ENCODE measurements around the gene NMRAL1. TPM values are rescaled to one million over a fixed set of nuclear protein-coding genes. Genes with fewer than 3 reads are reported as not detected.

Gene NMRAL1
- total RNA-seq, 1 donor from 2014 or later: 28.5 TPM

DNA sequence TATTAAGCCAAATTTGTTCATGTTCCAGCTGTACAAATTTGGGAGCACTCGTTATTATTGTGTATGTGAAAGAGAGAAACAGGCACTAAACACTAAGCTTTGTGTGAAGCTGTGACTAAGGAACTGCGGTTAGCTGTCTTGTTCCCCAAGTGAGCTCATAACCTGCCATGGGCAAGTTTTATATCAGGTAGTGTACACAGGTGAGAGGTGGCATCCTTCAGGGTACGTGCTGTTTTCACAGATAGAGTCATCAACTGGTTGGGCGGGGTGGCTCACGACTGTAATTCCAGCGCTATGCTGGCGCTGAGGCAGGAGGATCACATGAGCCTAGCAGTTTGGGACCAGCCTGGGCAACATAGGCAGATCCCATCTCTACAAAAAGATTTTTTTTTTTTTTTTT, 45.9 kb downstream of the NMRAL1 start:
- Histone ChIP-seq H3K9me3 (ENCODE audit: insufficient read depth, low read depth, low read length) (no peaks in the 10 kb centered on the region), H3K79me2 (ENCODE audit: insufficient read depth, low read length) (peaks cover 61% of the 10 kb centered on the region), H3K9ac (ENCODE audit: low read length) (no peak overlapping the region), H2AFZ (ENCODE audit: low read depth, low read length) (no peak overlapping the region), H3K27ac (ENCODE audit: low read depth, low read length) (no peak overlapping the region), H4K20me1 (ENCODE audit: insufficient read depth, low read length) (peaks cover 20% of the 10 kb centered on the region), H3K4me3 (ENCODE audit: insufficient read depth, low read depth, low read length) (no peak overlapping the region), H3K27me3 (ENCODE audit: insufficient read depth, low read length) (no peaks in the 10 kb centered on the region), H3K36me3 (ENCODE audit: insufficient read depth, low read length) (peaks cover 9% of the 10 kb centered on the region), H3K4me1 (ENCODE audit: insufficient read depth, low read length) (peaks cover 10% of the 10 kb centered on the region), H3K4me2 (ENCODE audit: low read length) (no peak overlapping the region)
- no peak overlapping the region for H3K27ac Mint-ChIP-seq (ENCODE audit: unreplicated experiment)
- no peak overlapping the region for H3K4me3 Mint-ChIP-seq (ENCODE audit: unreplicated experiment)
- no peak for TF ChIP-seq EZH2 (IDR thresholded peaks at IDR 0.05; ENCODE audit: insufficient read depth, low read length)
- TF ChIP-seq, protein P1, sequence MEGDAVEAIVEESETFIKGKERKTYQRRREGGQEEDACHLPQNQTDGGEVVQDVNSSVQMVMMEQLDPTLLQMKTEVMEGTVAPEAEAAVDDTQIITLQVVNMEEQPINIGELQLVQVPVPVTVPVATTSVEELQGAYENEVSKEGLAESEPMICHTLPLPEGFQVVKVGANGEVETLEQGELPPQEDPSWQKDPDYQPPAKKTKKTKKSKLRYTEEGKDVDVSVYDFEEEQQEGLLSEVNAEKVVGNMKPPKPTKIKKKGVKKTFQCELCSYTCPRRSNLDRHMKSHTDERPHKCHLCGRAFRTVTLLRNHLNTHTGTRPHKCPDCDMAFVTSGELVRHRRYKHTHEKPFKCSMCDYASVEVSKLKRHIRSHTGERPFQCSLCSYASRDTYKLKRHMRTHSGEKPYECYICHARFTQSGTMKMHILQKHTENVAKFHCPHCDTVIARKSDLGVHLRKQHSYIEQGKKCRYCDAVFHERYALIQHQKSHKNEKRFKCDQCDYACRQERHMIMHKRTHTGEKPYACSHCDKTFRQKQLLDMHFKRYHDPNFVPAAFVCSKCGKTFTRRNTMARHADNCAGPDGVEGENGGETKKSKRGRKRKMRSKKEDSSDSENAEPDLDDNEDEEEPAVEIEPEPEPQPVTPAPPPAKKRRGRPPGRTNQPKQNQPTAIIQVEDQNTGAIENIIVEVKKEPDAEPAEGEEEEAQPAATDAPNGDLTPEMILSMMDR (IDR thresholded peaks at IDR 0.05; ENCODE audit: insufficient read depth, low read depth, low read length): no peak
- H3K4me1 Mint-ChIP-seq (ENCODE audit: low read depth, unreplicated experiment): peaks cover 10% of the 10 kb centered on the region
- no peaks in the 10 kb centered on the region for H3K9me3 Mint-ChIP-seq (ENCODE audit: unreplicated experiment)
- no peak for FAIRE-seq
- H3K27me3 Mint-ChIP-seq (ENCODE audit: low read depth, unreplicated experiment): no peaks in the 10 kb centered on the region
- no peak for DNase-seq (ENCODE audit: low read depth)
- H3K36me3 Mint-ChIP-seq (ENCODE audit: low read depth, unreplicated experiment): peaks cover 5% of the 10 kb centered on the region

DNA sequence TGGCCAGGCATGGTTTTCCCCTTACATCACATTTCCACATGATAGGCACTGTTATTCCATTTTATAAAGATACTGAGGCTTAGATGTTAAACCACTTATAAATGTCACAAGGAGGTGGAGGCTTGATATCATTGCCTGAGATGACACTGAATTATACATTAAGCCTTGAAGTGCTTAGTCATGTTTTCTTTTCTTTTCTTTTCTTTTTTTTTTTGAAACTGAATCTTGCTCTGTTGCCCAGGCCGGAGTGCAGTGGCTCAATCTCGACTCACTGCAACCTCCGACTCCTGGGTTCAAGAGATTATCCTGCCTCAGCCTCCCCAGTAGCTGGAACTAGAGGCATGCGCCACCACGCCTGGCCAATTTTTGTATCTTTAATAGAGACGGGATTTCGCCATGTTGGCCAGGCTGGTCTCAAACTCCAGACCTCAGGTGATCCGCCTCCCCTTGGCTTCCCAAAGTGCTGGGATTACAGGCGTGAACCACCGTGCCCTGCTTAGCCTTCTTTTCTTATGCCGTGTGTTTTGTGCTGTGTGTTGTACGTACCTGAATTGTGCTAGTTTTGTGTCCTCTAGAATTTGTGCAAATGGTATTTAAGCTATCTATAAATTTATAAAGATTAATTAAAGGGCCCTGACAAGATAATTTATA, 47.6 kb downstream of the NMRAL1 start:
- H3K27ac ChIP-seq (ENCODE audit: low read depth, low read length): peak overlapping the region; percentile 100
- H3K79me2 ChIP-seq (ENCODE audit: insufficient read depth, low read length): peaks cover 60% of the 10 kb centered on the region

More for the DNA sequence above, 47.6 kb downstream of the NMRAL1 start:
- peaks cover 10% of the 10 kb centered on the region for H3K4me1 Mint-ChIP-seq (ENCODE audit: low read depth, unreplicated experiment)
- no peaks in the 10 kb centered on the region for H3K27me3 ChIP-seq (ENCODE audit: insufficient read depth, low read length)
- H3K4me3 ChIP-seq (ENCODE audit: insufficient read depth, low read depth, low read length): peak overlapping the region; percentile 100
- H3K36me3 Mint-ChIP-seq (ENCODE audit: low read depth, unreplicated experiment): peaks cover 5% of the 10 kb centered on the region
- H3K27ac Mint-ChIP-seq (ENCODE audit: unreplicated experiment): peak overlapping the region; percentile 80
- H3K4me1 ChIP-seq (ENCODE audit: insufficient read depth, low read length): peaks cover 10% of the 10 kb centered on the region
- H3K4me3 Mint-ChIP-seq (ENCODE audit: unreplicated experiment): peak overlapping the region; percentile 93
- H3K27me3 Mint-ChIP-seq (ENCODE audit: low read depth, unreplicated experiment): no peaks in the 10 kb centered on the region
- H3K4me2 ChIP-seq (ENCODE audit: low read length): peak overlapping the region; percentile 89
- FAIRE-seq (no peak), DNase-seq (ENCODE audit: low read depth) (no peak)
- peaks cover 20% of the 10 kb centered on the region for H4K20me1 ChIP-seq (ENCODE audit: insufficient read depth, low read length)
- H2AFZ ChIP-seq (ENCODE audit: low read depth, low read length): no peak overlapping the region
- peak overlapping the region; percentile 100 for H3K9ac ChIP-seq (ENCODE audit: low read length)
- no peaks in the 10 kb centered on the region for H3K9me3 Mint-ChIP-seq (ENCODE audit: unreplicated experiment)
- H3K9me3 ChIP-seq (ENCODE audit: insufficient read depth, low read depth, low read length): no peaks in the 10 kb centered on the region
- TF ChIP-seq, protein P1 (IDR thresholded peaks at IDR 0.05; ENCODE audit: insufficient read depth, low read depth, low read length): no peak
- TF ChIP-seq EZH2 (IDR thresholded peaks at IDR 0.05; ENCODE audit: insufficient read depth, low read length): no peak
- peaks cover 5% of the 10 kb centered on the region for H3K36me3 ChIP-seq (ENCODE audit: insufficient read depth, low read length)

All from astrocyte (in vitro differentiated cells and primary cell).